ENCODE measurements around the gene TUBB6.

TUBB6 gene

GRCh38 chr18:12314591-12315305 lies 6.7 kb downstream of the TUBB6 start:
- no peak for DNase-seq (ENCODE audit: low spot score)

GRCh38 chr18:12315490-12315889 lies 7.4 kb downstream of the TUBB6 start:
- DNase-seq (ENCODE audit: low spot score) = peak; percentile 80

- peak; percentile 92 for DNase-seq (ENCODE audit: low spot score)
These were observed 7.9 kb downstream of the TUBB6 start for GRCh38 chr18:12315911-12316310.

GRCh38 chr18:12317664-12318333 lies 9.8 kb downstream of the TUBB6 start:
- DNase-seq (ENCODE audit: low spot score) = no peak

GRCh38 chr18:12318334-12318697 lies 10.3 kb downstream of the TUBB6 start:
- no peak for DNase-seq (ENCODE audit: low spot score)

GRCh38 chr18:12318857-12319256 lies 10.8 kb downstream of the TUBB6 start:
- no peak for DNase-seq (ENCODE audit: low spot score)

- no peak for DNase-seq (ENCODE audit: low spot score)
These were observed 13.3 kb downstream of the TUBB6 start for GRCh38 chr18:12321333-12321732.

GRCh38 chr18:12324991-12325725 lies 17.1 kb downstream of the TUBB6 start:
- DNase-seq (ENCODE audit: low spot score) = no peak

- no peak for DNase-seq (ENCODE audit: low spot score)
These were observed 17.7 kb downstream of the TUBB6 start for GRCh38 chr18:12325726-12326245.

GRCh38 chr18:12326711-12327460 lies 18.8 kb downstream of the TUBB6 start:
- no peak for DNase-seq (ENCODE audit: low spot score)

- peak; percentile 91 for DNase-seq (ENCODE audit: low spot score)
These were observed 19.6 kb downstream of the TUBB6 start for GRCh38 chr18:12327510-12328178.

- no peak for DNase-seq (ENCODE audit: low spot score)
These were observed 20.3 kb downstream of the TUBB6 start for GRCh38 chr18:12328179-12328823.

GRCh38 chr18:12329125-12329698 lies 21.2 kb downstream of the TUBB6 start:
- DNase-seq (ENCODE audit: low spot score) = no peak

- DNase-seq (ENCODE audit: low spot score) = no peak
These were observed 22.7 kb downstream of the TUBB6 start for GRCh38 chr18:12330766-12331165.

- no peak for DNase-seq (ENCODE audit: low spot score)
These were observed 25.7 kb downstream of the TUBB6 start for GRCh38 chr18:12333506-12334290.

- no peak for DNase-seq (ENCODE audit: low spot score)
These were observed 26.3 kb downstream of the TUBB6 start for GRCh38 chr18:12334366-12334808.

- no peak for DNase-seq (ENCODE audit: low spot score)
These were observed 26.8 kb downstream of the TUBB6 start for GRCh38 chr18:12334863-12335262.

GRCh38 chr18:12335503-12335902 lies 27.5 kb downstream of the TUBB6 start:
- no peak for DNase-seq (ENCODE audit: low spot score)

- no peak for DNase-seq (ENCODE audit: low spot score)
These were observed 28.2 kb downstream of the TUBB6 start for GRCh38 chr18:12336171-12336613.

GRCh38 chr18:12336887-12337286 lies 28.8 kb downstream of the TUBB6 start:
- DNase-seq (ENCODE audit: low spot score) = no peak

Measured in hematopoietic multipotent progenitor cell treated with erythropoietin and hydrocortisone succinate and interleukin-3 and kit ligand, for 17 days (in vitro differentiated cells).